HS-5 (cell line): Measurements from ENCODE around the gene ACO2.

Experiments used
- DNase-seq: peaks from one replicate; pipeline ENCODE4 v3.0.0-alpha.2; 2012; ENCODE audit warnings: low read depth

ACO2 gene

DNA sequence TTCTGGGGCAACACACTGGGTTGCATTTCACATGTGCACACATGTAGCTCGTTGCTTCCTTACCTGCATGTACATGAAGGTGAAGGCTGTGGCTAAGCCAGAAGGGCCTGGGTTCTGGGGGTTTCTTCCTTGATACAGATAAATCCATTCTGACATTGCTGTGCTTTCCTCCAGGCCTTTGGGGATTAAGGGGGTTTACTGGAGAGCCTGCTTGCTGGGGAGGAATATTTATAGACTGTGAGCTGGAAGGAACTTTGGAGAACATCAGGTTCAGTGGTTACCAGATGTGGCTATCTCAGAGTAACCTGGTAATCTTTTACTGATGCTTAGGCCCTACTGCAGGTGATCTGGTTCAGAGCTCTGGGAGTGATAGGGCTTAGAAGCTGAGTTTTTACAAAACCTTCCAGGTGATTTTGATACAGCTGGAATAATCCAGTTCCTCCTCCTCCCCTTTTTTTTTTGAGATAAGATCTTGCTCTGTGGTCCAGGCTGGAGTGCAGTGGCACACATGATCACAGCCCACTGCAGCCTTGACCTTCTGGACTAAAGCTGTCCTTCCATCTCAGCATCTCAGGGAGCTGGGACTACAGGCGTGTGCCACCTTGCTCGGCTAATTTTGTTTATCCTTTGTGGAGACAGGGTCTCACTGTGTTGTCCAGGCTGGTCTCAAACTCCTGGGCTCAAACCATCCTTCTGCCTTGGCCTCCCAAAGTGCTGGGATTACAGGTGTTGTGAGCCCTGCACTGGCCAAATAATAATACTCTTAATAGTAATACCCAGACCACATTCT is 19.9 kb downstream of the ACO2 start:
- no peak for DNase-seq

DNA sequence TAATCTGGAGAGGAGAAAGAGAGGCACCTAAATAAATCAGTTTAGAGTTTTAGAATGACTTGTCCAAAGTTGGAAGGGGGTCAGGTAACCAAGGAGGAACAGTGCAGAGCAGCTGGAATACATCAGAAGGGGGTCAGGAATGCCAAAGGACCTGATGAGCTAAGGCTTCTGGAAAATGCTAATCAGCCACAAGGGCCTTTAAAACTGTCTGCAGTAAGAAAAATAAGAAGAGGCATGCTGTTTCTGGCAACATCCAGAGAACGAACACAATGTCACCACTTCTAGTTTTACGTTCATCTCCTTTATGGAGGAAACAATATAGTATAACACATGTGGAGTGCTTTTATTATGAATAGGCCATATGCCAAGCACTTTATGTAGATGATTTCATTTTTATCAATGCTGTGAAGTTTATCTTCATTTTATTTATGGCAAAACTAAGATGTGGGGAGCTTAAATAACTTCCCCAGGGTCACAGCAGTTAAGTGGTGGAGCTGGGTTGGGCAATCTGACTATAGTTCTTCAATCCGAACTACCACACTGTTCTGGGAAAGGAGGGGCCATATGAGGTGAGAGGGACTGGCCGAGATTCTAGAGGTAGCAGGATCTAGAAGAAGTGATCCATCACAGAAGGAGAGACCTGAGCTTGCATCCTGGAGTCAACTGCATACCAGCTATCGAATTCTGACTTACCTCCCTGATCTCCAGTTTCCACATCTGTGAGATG is 22.6 kb downstream of the ACO2 start:
- DNase-seq, result no peak

- DNase-seq, result no peak
Observed at GRCh38 chr22:41498303-41498835, 29.5 kb downstream of the ACO2 start.

- no peak for DNase-seq
Observed at GRCh38 chr22:41499624-41500280, 30.8 kb downstream of the ACO2 start.

GRCh38 chr22:41500303-41500702 is 31.4 kb downstream of the ACO2 start:
- DNase-seq, result no peak

- DNase-seq, result no peak
Observed at GRCh38 chr22:41501209-41501608, 32.3 kb downstream of the ACO2 start.

DNA sequence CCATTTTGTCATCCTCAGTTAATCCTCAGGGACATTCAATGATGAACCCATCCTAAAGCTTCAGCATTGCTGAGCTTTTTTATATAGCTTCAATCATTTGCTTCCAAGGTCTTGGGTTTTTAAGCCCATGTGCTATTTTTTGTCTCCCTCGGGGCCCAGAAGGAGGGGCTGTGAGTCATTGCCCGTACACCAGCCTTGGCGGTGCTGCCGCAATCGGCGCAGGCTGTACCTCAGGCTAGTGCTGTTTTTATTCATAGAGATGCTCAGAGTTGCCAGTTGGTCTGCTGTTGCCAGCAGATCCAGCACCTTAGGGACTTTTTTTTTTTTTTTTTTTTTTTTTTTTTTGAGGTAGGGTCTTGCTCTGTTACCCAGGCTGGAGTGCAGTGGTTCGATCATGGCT is 35.5 kb downstream of the ACO2 start:
- DNase-seq, result no peak

GRCh38 chr22:41504816-41505215 is 35.9 kb downstream of the ACO2 start:
- no peak for DNase-seq

- DNase-seq, result no peak
Observed at GRCh38 chr22:41505511-41506220, 36.7 kb downstream of the ACO2 start.

DNA sequence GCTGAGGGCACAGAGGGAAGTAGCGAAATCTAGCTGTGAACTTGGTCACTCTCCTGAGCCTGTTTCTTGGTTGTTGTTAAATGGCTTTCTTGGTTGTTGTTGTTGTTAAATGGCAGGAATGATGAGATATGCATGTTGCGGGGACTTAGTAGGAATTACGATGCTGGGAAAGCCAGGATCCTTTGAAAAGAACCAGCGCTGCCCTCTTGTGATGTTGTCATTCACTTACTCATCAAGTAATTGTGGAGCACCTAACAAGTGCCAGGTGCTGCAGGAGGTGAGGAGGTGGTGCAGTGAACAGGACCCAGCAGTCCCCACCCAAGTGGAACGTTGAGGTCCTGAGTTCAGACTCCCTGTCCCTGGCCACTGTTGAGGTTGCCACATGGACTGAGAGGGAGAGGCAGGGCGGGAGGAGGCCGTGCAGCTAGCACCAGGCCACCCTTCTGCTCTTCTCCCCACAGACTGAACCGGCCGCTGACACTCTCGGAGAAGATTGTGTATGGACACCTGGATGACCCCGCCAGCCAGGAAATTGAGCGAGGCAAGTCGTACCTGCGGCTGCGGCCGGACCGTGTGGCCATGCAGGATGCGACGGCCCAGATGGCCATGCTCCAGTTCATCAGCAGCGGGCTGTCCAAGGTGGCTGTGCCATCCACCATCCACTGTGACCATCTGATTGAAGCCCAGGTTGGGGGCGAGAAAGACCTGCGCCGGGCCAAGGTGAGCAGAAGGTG is 38.6 kb downstream of the ACO2 start:
- no peak for DNase-seq

DNA sequence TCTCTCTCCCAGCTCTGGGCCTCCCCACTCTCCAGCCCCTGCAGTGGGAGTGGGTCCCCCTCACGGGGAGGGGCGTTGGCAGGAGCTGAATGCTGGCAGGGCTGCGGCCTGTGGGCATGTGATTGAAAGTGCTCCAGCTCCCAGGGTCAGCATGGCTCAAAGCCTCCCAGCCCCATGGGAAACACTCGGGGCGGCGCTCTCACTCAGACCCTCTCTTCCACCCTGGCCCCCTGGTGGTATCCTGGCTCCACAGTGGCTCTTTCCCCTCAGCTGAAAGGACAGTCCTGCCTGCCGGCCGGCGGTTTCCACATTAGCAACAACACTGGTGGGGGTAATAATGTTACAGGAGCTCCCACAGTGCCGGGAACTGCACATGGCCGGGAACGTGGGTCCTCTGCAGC is 39.9 kb downstream of the ACO2 start:
- no peak for DNase-seq

DNA sequence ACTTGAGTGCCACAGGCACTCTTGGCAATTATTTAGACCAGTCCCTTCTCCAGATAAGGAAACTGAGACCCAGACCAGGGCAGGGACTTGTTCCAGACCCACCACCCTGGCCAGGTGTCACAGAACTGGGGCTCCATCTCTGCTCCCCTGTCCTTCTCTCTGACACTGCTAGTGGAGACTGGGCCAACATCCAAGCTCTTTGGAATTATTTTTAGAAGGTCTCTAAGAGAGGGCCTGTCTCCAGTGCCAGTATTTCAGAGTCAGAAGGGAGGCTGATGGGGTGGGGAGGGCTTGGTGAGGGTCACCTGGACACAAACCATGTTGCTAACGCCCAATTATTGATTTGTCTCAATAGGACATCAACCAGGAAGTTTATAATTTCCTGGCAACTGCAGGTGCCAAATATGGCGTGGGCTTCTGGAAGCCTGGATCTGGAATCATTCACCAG is 42.6 kb downstream of the ACO2 start:
- DNase-seq, result no peak

DNA sequence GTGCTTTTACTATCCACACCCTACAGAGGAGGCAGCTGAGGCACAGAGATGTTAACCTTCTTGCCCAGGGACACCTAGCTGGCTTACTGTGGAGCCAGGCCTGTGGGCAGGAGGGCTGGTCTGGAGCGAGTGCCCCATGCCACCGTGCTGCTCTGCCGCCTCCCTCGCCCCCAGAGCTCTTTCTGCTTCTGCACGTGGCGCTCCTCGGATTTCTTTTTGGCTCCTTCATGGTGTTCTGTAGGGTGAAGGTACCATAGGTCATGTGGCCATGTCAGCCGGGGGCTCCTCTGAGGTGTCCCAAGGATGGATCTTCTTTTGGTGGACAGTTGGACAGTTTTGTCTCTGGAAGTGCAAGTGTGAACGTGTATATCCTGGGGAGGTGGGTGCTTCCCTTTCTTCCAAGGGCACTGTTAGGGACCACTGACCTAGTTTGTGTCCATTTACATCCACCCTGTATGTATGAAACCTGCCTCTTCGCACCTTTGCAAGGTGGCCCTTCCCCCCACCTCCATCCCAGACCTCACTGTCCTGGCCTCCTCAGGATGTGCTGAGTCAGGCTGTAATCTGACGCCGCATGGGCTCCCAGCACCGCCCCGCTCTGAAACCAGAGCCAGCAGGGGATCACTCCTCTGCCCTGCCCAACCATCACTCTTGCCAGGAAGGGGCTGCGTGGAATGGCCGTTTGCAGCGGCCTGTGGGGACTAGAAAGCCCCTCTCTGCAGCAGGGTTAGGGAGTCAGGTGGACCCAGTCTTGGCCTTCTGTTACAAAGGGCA is 43.7 kb downstream of the ACO2 start:
- no peak for DNase-seq

DNA sequence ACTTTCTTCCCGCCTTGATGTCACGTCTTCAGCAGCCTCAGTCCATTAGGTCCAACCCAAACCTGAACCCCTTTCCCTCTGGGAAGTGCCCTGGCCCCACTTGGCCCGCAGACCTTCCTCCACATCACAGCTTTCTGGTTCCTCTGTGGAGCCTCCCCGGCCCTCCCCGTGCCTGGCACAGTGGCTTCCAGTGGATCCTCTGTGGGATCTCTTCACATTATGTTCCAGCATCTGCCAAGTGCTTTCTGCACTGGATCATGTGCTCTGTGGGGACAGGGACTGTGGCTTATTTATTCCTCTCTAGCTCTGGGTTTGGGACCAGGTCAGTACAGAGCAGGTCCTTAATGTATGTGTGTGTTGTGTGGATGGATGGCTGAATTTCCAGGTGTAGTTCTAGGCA is 44.5 kb downstream of the ACO2 start:
- no peak for DNase-seq

DNA sequence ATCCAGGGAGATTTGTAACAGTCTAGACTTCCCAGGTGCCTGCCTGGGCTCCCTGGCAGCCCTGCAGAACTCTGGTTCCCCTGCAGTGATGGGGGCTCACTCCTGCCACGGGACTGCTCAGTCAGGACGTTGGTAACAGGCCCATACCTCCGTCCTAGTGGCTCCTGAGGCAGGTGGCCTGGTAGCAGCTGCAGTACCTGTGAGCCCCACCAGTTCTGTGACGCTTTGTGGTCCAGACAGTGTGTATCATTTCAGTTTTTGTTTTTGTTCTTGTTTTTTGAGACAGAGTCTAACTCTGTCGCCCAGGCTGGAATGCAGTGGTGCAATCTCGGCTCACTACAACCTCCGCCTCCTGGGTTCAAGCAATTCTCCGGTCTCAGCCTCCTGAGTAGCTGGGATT is 47.5 kb downstream of the ACO2 start:
- DNase-seq, result no peak

DNA sequence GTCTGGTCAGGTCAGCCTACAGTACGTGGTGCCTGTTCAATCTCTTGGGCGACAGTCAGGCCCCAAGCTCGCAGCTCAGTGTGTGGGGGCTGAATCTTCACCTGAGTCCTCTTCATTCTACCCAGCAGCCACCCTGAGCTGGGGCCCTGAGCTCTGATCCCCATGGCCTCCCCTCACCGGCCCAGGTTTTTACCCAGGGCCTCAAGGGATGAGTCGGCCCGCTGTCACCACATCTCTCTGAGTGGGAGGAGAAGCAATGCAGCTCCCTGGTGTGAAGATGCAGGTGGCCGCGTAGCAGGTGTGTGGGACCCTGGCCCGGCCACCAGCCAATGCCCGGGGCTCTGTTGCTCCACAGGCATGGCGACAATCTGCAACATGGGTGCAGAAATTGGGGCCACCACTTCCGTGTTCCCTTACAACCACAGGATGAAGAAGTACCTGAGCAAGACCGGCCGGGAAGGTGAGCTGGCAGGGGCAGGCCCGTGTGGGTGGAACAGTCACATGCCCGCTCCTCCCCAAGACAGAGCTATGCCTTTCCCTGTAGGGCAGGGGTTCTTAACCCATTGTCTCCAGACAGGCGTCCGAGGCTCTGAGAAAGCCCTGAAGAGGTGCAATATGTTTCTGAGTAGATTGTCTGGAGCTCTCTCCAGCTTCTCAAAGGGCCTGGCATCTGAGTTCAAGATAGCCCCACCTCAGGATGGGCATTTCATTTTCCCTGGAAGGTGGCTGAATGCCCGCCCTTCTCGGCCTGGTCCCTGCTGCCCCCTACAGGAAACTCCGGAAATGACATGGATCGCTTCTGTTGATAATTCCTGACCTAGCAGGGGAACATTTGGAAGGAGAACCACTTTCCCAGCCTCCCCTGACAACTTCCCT is 48.5 kb downstream of the ACO2 start:
- no peak for DNase-seq

DNA sequence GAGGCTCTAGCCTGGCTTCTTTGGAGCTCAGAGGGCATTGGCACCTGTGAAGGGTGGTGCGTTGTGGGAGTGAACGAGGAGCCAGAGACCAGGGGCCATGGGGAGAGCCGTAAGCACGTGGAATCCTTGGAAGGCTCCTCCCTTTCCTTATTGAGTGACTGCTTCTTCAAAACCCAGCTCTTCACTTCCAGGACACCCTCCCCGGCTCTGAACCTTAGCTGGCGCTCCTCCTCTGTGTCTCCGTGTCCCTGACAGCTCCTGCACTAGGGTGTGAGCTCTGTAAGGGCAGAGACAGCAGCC is 49.1 kb downstream of the ACO2 start:
- no peak for DNase-seq

GRCh38 chr22:41521126-41521525 is 52.2 kb downstream of the ACO2 start:
- no peak for DNase-seq

- no peak for DNase-seq
Observed at GRCh38 chr22:41522813-41523212, 53.9 kb downstream of the ACO2 start.
